BE2C (cell line): Measurements from ENCODE around the gene WWOX.

Experiments used
- DNase-seq: peaks from one replicate; pipeline ENCODE4 v3.0.0-alpha.2; 2020
- H3K27me3 ChIP-seq: fragments of 250-450 bp; sonication (Bioruptor Pico); 2 replicates; pipeline ENCODE4 v1.5.1; 2020; ENCODE audit warnings: mild to moderate bottlenecking
- H3K36me3 ChIP-seq: fragments of 250-450 bp; sonication (Bioruptor Pico); 2 replicates; pipeline ENCODE4 v1.5.1; 2020; ENCODE audit warnings: mild to moderate bottlenecking
- H3K4me1 ChIP-seq: fragments of 250-450 bp; sonication (Bioruptor Pico); 2 replicates; pipeline ENCODE4 v1.5.1; 2020
- H3K4me3 ChIP-seq: 2 replicates; pipeline ENCODE4 v1.5.1; 2011; ENCODE audit warnings: low read depth, low read length
- H3K9me3 ChIP-seq: fragments of 250-450 bp; sonication (Bioruptor Pico); 2 replicates; pipeline ENCODE4 v1.5.1; 2020
- CTCF ChIP-seq: IDR thresholded peaks from 2 replicates; pipeline ENCODE4 v1.5.1; 2012; ENCODE audit warnings: mild to moderate bottlenecking, low read depth, low read length

Gene WWOX

GRCh38 chr16:78918805-78919305, 819.4 kb downstream of the WWOX start:
- Histone ChIP-seq H3K27me3 (no peaks in the 10 kb centered on the region), H3K9me3 (peaks cover 2% of the 10 kb centered on the region; the same call in 1 of the 2 replicates), H3K36me3 (no peaks in the 10 kb centered on the region), H3K4me3 (no peak overlapping the region), H3K4me1 (no peaks in the 10 kb centered on the region)
- no peak for TF ChIP-seq CTCF
- DNase-seq = no peak

- Histone ChIP-seq H3K36me3 (no peaks in the 10 kb centered on the region), H3K4me3 (no peak overlapping the region), H3K27me3 (no peaks in the 10 kb centered on the region), H3K4me1 (no peaks in the 10 kb centered on the region), H3K9me3 (peaks cover 2% of the 10 kb centered on the region; the same call in 1 of the 2 replicates)
- no peak for DNase-seq
- no peak for TF ChIP-seq CTCF
Measured at GRCh38 chr16:78919852-78920251, 820.4 kb downstream of the WWOX start.

GRCh38 chr16:78920621-78921020, 821.2 kb downstream of the WWOX start:
- no peak for TF ChIP-seq CTCF
- no peaks in the 10 kb centered on the region for H3K4me1 ChIP-seq
- H3K4me3 ChIP-seq = no peak overlapping the region
- H3K9me3 ChIP-seq = peaks cover 2% of the 10 kb centered on the region; the same call in 1 of the 2 replicates
- H3K36me3 ChIP-seq = no peaks in the 10 kb centered on the region
- DNase-seq = no peak
- no peaks in the 10 kb centered on the region for H3K27me3 ChIP-seq

GRCh38 chr16:78925083-78925767, 825.8 kb downstream of the WWOX start:
- Histone ChIP-seq H3K27me3 (no peaks in the 10 kb centered on the region), H3K4me3 (no peak overlapping the region), H3K4me1 (no peaks in the 10 kb centered on the region), H3K9me3 (peaks cover 2% of the 10 kb centered on the region; the same call in 1 of the 2 replicates), H3K36me3 (no peaks in the 10 kb centered on the region)
- no peak for DNase-seq
- peak; percentile 28 for TF ChIP-seq CTCF

- no peak overlapping the region for H3K4me3 ChIP-seq
- H3K9me3 ChIP-seq = no peaks in the 10 kb centered on the region
- H3K36me3 ChIP-seq = no peaks in the 10 kb centered on the region
- TF ChIP-seq CTCF = no peak
- H3K4me1 ChIP-seq = no peaks in the 10 kb centered on the region
- no peaks in the 10 kb centered on the region for H3K27me3 ChIP-seq
- no peak for DNase-seq
Measured at GRCh38 chr16:78926723-78927210, 827.3 kb downstream of the WWOX start.

- TF ChIP-seq CTCF = no peak
Measured at GRCh38 chr16:78927766-78928165, 828.3 kb downstream of the WWOX start.

More at GRCh38 chr16:78927766-78928165, 828.3 kb downstream of the WWOX start:
- H3K36me3 ChIP-seq = no peaks in the 10 kb centered on the region
- no peaks in the 10 kb centered on the region for H3K9me3 ChIP-seq
- no peak for DNase-seq
- no peak overlapping the region for H3K4me3 ChIP-seq
- no peaks in the 10 kb centered on the region for H3K4me1 ChIP-seq
- H3K27me3 ChIP-seq = no peaks in the 10 kb centered on the region
